NCI-H2196 (cell line): ENCODE measurements around the gene TCEANC2.
"Not testable (repeated sequence)": the region's sequence is repeated elsewhere in the genome, so short reads cannot be mapped to it uniquely, and the experiment has no call there.

ENCODE experiments used
- DNase-seq: peaks from one replicate; lab custom pipeline; 2025; ENCODE audit not compliant: unreplicated experiment; lab: John Stamatoyannopoulos, UW

TCEANC2 gene

GRCh38 chr1:54084794-54085193 is 31.4 kb downstream of the TCEANC2 start:
- DNase-seq: no peak

GRCh38 chr1:54086754-54087153 is 33.3 kb downstream of the TCEANC2 start:
- DNase-seq: no peak

- no peak for DNase-seq
These were observed 35.0 kb downstream of the TCEANC2 start for GRCh38 chr1:54088385-54088784.

- DNase-seq: no peak
These were observed 38.3 kb downstream of the TCEANC2 start for GRCh38 chr1:54091666-54092065.

- DNase-seq: no peak
These were observed 40.8 kb downstream of the TCEANC2 start for GRCh38 chr1:54094001-54094729.

GRCh38 chr1:54094730-54095105 is 41.3 kb downstream of the TCEANC2 start:
- not testable (repeated sequence) for DNase-seq

GRCh38 chr1:54095546-54096226 is 42.3 kb downstream of the TCEANC2 start:
- DNase-seq: no peak

GRCh38 chr1:54096227-54096876 is 42.9 kb downstream of the TCEANC2 start:
- DNase-seq: no peak

GRCh38 chr1:54096877-54097240 is 43.5 kb downstream of the TCEANC2 start:
- no peak for DNase-seq

- no peak for DNase-seq
These were observed 45.7 kb downstream of the TCEANC2 start for GRCh38 chr1:54099061-54099610.

- DNase-seq: no peak
These were observed 47.1 kb downstream of the TCEANC2 start for GRCh38 chr1:54100500-54100899.

- no peak for DNase-seq
These were observed 50.0 kb downstream of the TCEANC2 start for GRCh38 chr1:54103414-54103813.

GRCh38 chr1:54104613-54105012 is 51.2 kb downstream of the TCEANC2 start:
- DNase-seq: not testable (repeated sequence)

- DNase-seq: no peak
These were observed 51.7 kb downstream of the TCEANC2 start for GRCh38 chr1:54105080-54105479.

- DNase-seq: no peak
These were observed 52.4 kb downstream of the TCEANC2 start for GRCh38 chr1:54105736-54106269.

- no peak for DNase-seq
These were observed 53.7 kb downstream of the TCEANC2 start for GRCh38 chr1:54107131-54107530.

GRCh38 chr1:54108156-54108555 is 54.7 kb downstream of the TCEANC2 start:
- DNase-seq: no peak

GRCh38 chr1:54109129-54110090 is 56.0 kb downstream of the TCEANC2 start:
- no peak for DNase-seq

- no peak for DNase-seq
These were observed 57.6 kb downstream of the TCEANC2 start for GRCh38 chr1:54110996-54111395.

- DNase-seq: no peak
These were observed 58.2 kb downstream of the TCEANC2 start for GRCh38 chr1:54111624-54112023.
